NCI-H128 (cell line): ENCODE measurements around the gene NPFF.

ENCODE experiments used
- DNase-seq: peaks from one replicate; lab custom pipeline; 2025; ENCODE audit not compliant: unreplicated experiment; lab: John Stamatoyannopoulos, UW

Gene NPFF

GRCh38 chr12:53479331-53479730 is 28.0 kb downstream of the NPFF start:
- no peak for DNase-seq

- no peak for DNase-seq
These were observed 28.4 kb downstream of the NPFF start for GRCh38 chr12:53478865-53479264.

GRCh38 chr12:53476769-53477209 is 30.5 kb downstream of the NPFF start:
- DNase-seq = no peak

- DNase-seq = no peak
These were observed 32.5 kb downstream of the NPFF start for GRCh38 chr12:53474819-53475218.

- DNase-seq = no peak
These were observed 33.2 kb downstream of the NPFF start for GRCh38 chr12:53474077-53474476.

GRCh38 chr12:53472056-53472582 is 35.2 kb downstream of the NPFF start:
- no peak for DNase-seq

- no peak for DNase-seq
These were observed 39.0 kb downstream of the NPFF start for GRCh38 chr12:53468282-53468681.

- DNase-seq = no peak
These were observed 39.4 kb downstream of the NPFF start for GRCh38 chr12:53467880-53468279.

- DNase-seq = no peak
These were observed 40.2 kb downstream of the NPFF start for GRCh38 chr12:53467082-53467481.

GRCh38 chr12:53466640-53467039 is 40.6 kb downstream of the NPFF start:
- DNase-seq = no peak

GRCh38 chr12:53465679-53466078 is 41.6 kb downstream of the NPFF start:
- no peak for DNase-seq

GRCh38 chr12:53464685-53465418 is 42.4 kb downstream of the NPFF start:
- DNase-seq = no peak

- DNase-seq = no peak
These were observed 43.3 kb downstream of the NPFF start for GRCh38 chr12:53463802-53464560.

- no peak for DNase-seq
These were observed 44.3 kb downstream of the NPFF start for GRCh38 chr12:53462935-53463334.

- DNase-seq = no peak
These were observed 45.7 kb downstream of the NPFF start for GRCh38 chr12:53461591-53461990.

- DNase-seq = no peak
These were observed 46.2 kb downstream of the NPFF start for GRCh38 chr12:53461059-53461458.

- DNase-seq = no peak
These were observed 48.2 kb downstream of the NPFF start for GRCh38 chr12:53459097-53459496.
